KG1 (cell line): ENCODE results near the gene SARNP.

ENCODE experiments used
- DNase-seq: peaks from one replicate; lab custom pipeline; 2025; lab: John Stamatoyannopoulos, UW

Gene SARNP

GRCh38 chr12:55707841-55708694, 109.5 kb downstream of the SARNP start, which contains the start of gene ITGA7:
ITGA7 (minus strand) TSS chr12:55707904; CDS start chr12:55707682, 222 bp downstream.
- DNase-seq: no peak
